Astrocyte of the spinal cord (primary cell): ENCODE data around the gene DPEP1.

ENCODE experiments used
- DNase-seq: peaks from one replicate; pipeline ENCODE4 v3.0.0; 2011; ENCODE audit warnings: low read depth, low spot score
- H3K4me3 ChIP-seq: 2 replicates; pipeline ENCODE4 v1.5.1; 2011; ENCODE audit warnings: low read depth, mild to moderate bottlenecking, low read length, moderate library complexity
- in situ Hi-C: cut with HindIII; loops from 2 replicates; pipeline ENCODE4 v1.10.0; 2017; ENCODE audit warnings: low sequenced_read_pairs
- TF ChIP-seq, protein P1 (sequence below): IDR thresholded peaks from 2 replicates; pipeline ENCODE4 v1.5.1; 2012; ENCODE audit warnings: low read depth, mild to moderate bottlenecking, low read length, inconsistent platforms

Gene DPEP1

DNA sequence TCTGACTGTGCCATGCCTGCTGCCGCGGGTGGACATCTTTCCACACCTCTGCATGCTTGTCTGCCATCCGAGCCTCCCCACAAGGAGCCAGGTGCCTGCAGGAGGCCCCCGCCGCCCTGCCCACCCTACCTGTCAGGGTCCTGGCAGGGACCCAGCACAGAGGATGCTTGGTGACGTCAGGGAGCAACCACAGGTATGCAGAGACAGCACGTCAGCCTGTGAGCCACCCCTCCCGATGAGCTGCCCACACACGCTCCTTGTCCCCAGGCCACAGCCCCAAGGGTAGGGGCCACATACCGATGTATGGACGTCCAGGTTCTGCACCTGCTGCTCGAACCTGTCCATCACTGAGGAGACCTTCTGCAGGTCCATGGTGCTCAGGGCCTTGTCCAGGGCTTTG is 33.5 kb downstream of the DPEP1 start:
- H3K4me3 ChIP-seq, result no peak overlapping the region
- in situ Hi-C loops, result no loop called here
- TF ChIP-seq, protein P1, sequence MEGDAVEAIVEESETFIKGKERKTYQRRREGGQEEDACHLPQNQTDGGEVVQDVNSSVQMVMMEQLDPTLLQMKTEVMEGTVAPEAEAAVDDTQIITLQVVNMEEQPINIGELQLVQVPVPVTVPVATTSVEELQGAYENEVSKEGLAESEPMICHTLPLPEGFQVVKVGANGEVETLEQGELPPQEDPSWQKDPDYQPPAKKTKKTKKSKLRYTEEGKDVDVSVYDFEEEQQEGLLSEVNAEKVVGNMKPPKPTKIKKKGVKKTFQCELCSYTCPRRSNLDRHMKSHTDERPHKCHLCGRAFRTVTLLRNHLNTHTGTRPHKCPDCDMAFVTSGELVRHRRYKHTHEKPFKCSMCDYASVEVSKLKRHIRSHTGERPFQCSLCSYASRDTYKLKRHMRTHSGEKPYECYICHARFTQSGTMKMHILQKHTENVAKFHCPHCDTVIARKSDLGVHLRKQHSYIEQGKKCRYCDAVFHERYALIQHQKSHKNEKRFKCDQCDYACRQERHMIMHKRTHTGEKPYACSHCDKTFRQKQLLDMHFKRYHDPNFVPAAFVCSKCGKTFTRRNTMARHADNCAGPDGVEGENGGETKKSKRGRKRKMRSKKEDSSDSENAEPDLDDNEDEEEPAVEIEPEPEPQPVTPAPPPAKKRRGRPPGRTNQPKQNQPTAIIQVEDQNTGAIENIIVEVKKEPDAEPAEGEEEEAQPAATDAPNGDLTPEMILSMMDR, result no peak
- DNase-seq, result no peak

DNA sequence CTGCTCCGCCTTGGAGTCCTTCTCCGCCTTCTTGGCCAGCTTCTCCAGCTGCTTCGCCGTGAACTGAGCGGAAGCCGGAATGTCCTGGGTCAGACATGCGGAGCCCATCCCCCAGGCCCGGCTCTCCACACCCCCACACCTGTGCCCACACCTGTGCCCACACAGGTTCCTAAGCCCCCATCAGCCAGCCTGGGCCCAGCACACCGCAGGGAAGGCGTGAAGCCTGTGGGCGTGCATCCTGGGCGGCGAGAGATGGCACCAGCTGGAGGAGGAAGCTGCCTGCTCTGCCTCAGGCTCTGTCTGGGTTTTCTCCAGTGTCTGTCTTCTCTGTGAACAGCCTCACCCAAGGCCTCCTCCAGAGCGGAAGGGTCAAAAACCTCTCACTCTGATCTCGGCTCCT is 38.1 kb downstream of the DPEP1 start:
- TF ChIP-seq, protein P1, result no peak
- DNase-seq, result no peak
- H3K4me3 ChIP-seq, result no peak overlapping the region
- in situ Hi-C loops, result no loop called here

DNA sequence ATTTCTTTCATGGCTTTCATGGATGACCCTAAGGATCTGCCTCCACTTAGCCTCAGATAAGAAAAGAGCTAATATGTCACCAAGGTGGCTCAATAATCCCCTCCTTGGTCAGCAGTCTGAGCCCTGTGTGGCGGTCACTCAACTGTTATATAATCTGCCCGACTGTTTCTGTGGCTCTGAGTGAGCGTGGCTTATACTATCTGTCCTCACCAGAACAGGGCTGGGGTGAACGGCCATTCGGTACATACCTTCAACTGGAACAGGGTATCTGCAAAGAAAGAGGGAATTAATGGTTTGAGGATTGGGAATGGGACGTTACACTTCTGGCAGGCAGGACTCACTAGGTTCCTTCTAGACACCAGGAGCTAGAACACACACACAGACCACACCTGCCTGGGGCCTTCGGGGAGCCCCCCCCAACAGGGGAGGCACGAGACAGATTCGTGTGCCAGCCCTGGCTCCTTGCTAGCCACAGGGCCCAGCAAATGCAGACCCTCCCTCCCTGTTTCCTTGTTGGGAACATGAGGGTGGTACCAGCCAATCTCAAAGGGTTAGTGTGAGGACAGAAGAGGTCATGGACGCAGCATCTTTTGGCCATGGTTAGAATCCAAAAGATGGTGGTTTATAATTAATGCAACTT is 40.3 kb downstream of the DPEP1 start:
- no peak overlapping the region for H3K4me3 ChIP-seq
- in situ Hi-C loops, result no loop called here
- TF ChIP-seq, protein P1, result no peak
- no peak for DNase-seq

DNA sequence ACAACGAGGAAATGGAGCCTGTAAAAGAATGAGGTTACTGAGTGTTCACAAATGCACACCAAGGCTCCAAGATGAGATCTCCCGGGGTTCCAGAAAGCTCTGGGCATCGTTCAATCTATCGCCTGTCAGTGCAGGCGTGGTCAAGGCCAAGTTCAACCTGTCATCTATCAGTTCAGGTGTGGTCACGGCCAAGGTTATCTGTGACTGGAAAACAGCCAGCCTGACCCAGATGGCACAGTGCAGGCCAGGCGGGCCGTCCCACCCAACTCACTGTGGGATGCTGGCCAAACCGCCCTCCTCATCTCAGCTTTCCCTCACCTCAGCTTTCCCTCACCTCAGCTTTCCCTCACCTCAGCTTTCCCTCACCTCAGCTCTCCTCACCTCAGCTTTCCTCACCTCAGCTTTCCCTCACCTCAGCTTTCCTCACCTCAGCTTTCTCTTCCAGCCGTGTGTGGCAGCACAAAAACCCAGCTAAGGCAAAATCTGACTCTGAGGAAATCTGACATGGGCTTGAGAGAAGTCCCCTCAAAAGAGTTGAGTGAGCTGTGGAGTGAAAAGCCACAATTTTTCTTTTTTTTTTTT is 41.7 kb downstream of the DPEP1 start:
- in situ Hi-C loops, result no loop called here
- H3K4me3 ChIP-seq, result no peak overlapping the region
- no peak for DNase-seq
- TF ChIP-seq, protein P1, result no peak

DNA sequence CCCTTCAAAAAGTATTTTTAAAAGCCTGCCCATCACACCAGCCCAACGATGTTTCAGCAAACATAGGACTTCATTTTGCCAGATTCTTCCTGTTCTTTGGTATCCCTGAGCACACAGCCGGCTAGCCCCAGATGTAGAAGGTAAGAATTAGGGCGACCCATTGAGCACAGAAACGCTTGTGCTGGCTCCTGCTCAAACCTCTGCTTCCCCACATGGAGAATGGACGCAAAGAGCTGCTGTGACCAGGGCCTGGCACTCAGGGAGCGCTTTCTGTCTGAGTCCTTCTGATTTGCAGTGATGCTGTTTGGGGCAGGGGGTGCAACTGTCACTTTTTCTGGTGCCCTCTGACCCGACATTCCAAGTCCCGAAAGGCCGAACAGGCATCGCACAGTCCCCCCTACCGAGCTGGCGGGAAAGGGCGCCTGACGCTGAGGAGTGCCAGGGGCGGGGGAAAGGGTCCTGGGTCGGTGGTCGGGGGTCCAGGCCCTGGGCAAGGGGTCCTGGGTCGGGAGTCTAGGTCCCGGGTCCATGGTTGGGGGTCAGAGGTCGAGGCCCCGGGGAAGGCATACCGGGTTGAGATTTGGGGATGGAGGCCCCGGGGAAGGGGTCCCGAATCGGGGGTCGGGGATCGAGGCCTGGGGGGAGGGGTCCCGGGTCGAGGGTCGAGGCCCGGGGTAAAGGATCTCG is 43.1 kb downstream of the DPEP1 start:
- TF ChIP-seq, protein P1, result no peak
- in situ Hi-C loops, result no loop called here
- peak overlapping the region; percentile 97 for H3K4me3 ChIP-seq
- DNase-seq, result no peak

DNA sequence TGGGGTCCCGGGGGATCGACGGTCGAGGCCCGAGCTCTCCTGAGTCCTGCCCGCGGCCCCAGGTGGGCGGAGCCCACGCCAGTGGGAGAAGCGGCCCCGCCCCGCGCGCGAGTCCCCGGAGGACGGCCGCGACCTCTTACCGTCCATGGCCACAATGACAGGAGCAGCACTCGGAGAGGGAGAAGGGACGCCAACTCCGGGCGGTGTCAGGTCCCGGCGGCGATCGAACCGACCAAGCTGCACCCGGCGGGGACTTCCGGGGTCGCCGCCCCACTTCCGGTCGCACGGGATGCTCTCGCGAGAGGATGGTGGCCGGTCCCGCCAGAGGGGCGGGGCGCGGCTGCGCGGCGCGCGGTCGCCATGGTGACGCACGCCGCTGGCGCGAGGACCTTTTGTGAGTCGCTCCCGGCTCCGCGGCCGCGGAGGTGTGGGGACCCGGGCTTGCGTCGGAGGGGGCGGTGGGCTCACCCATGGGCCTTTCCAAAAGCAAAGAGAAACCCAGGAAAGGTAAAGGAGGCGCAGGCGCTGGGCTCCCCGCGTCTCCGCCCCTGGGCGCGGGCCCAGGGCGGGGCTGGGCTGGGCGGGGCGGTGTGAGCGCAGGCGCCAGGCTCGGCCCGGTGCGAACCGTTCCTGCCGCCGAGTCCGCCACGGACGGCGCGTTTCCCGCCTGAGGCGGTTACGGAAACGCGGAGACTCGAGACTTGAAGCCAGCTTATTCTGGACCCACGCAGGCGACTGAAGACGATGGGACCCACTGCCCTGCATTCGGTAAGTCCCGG is 44.2 kb downstream of the DPEP1 start, which contains the start of the genes CHMP1A and SPATA33:
TSS of gene CHMP1A (minus strand) at position 267 of the 779 bp plus-strand sequence. CDS start at position 147, 120 bp downstream.
TSS of gene SPATA33 (plus strand) at position 395 of the 779 bp plus-strand sequence. CDS start at position 471, 76 bp downstream.
- in situ Hi-C loops, result no loop called here
- peak within 1 kb of the TSS; percentile 97 for H3K4me3 ChIP-seq
- DNase-seq, result peak; percentile 85
- TF ChIP-seq, protein P1, result no peak
